Caki2 (cell line): ENCODE measurements around the gene MAJIN. TPM values are rescaled to one million over a fixed set of nuclear protein-coding genes. Genes with fewer than 3 reads are reported as not detected.

Experiments
- DNase-seq: peaks from one replicate; pipeline ENCODE4 v3.0.0-alpha.2; 2015; ENCODE audit warnings: low read depth
- in situ Hi-C: cut with HindIII; loops from 2 replicates; pipeline ENCODE4 v1.10.0; 2016; ENCODE audit warnings: low sequenced_read_pairs, low pct_unique_long_range_greater_than_20kb, mixed read lengths
- total RNA-seq: library from RNA; depleted of rRNA; stranded (reverse); fragments of >200 nt; shearing (Covaris generic); gene quantifications from 2 replicates; pipeline ENCODE4 v1.2.3, GENCODE V29; 2014; ENCODE audit warnings: low replicate concordance

MAJIN gene
- total RNA-seq, 1 experiment from 2014 or later = not detected

DNA sequence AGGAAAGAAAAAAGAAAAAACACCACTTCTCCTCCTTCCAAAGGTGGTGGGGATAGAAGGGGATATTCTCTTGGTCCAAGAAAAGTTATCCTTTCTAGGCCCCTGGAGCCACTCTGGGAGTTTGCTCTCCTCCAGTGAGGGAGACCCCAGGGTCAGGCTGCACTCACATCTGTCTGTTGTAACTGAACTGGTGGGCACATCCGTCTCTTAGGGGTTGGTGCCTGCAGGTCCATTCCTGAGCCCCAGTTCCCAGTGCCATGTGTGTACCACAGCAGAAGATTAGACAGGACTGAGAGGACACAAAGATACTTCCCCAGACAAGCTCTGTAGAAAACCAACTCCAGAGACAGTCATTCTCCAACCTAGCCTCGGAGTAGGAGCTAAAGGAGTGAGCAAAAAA is 51.8 kb downstream of the MAJIN start:
- in situ Hi-C loops = no loop called here
- no peak for DNase-seq

DNA sequence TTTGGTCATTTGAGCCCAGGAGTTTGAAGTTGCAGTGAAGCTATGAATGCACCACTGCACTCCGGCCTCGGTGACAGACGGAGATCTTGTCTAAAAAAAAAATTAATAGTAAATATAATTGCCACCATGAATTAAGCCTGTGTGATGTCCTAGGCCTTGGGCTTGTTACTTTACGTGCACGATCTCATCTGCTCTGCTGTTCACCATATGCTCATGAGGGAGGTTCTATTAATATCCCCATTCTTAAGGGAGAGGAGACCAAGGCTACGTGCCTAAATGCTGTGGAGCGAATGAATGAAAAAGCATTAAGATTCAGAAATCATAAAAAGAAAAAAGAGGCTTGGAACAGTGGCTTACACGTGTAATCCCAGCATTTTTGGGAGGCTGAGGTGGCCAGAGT is 52.3 kb downstream of the MAJIN start:
- in situ Hi-C loops = no loop called here
- no peak for DNase-seq

DNA sequence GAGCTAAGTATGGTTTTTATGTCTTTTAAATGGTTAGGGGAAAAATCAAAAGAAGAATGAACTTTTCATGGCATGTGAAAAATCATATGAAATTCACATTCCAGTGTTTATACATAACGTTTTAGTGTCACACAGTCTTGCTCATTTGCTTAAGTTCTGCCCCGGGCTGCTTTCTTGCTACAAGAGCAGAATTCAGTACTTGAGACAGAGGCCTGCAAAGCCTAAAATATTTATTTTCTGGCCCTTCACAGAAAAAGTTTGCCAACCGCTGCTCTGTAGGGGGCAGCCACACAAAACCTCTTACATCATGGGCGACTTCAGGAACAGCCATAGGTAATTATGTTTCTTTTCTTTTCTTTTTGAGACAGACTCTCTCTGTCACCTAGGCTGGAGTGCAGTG is 53.9 kb downstream of the MAJIN start:
- DNase-seq = no peak
- in situ Hi-C loops = no loop called here

DNA sequence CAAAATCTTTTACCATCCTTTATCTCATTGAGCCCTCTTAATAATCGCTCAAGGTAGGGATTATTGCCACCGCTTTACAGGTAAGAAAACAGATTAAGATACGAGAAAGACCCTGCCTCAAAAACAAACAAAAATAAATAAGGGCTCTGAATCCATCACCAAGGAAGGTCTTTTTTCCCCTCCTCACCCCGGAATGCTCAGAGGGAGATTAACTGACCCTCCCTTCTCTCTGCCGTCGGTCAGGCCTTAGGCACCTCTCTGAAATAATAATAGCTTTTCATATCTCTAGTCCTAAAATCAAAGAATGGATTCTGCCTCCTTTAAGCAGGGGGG is 54.3 kb downstream of the MAJIN start:
- no peak for DNase-seq
- in situ Hi-C loops = no loop called here

DNA sequence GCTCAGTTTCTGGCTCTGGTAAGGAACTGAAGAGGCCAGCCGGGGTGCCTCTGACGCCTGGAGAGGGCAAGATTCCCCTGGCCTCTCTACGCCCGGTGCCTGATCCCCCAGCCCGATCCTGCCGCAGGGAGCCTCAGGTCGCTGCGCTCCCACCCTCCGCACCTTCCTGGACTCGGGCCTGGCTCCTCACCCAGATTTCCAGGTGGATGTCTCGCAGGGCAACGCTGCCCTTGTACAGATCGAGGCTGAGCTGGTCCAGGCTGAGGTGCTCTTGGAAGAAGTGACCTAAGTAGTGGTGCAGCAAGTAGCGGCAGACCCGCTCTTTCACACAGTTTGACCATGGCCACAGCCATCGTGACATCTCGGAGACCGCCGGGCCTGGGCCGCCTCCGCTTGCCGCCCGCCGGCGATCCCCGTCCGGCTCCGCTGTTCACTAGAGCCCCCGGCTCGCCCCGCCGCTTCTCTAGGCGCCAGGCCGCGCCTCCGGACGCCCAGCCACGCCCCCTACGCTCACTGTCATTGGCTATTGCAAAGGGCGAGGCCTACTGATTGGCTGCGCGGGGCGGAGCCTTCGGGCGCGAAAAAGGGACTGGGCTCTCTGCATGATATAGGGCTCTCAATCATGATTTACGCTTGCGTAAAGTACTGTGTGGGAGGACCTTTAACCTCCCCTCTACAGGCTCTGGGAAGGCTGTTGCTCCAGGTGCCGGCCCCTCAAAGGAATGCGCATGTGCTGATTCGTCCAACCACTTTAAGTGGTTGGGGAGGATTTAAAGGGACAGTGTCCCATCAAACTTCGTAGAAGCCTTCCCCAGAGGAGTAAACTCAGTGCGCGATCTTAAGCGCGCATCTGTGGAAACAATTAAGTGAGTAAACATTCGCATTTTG is 54.9 kb downstream of the MAJIN start, which contains the start of gene ATG2A:
Gene ATG2A (minus strand): TSS at position 435 of the 888 bp plus-strand sequence. CDS start 74 bp downstream, at position 361.
- peak; percentile 97 for DNase-seq
- in situ Hi-C loops = no loop called here

DNA sequence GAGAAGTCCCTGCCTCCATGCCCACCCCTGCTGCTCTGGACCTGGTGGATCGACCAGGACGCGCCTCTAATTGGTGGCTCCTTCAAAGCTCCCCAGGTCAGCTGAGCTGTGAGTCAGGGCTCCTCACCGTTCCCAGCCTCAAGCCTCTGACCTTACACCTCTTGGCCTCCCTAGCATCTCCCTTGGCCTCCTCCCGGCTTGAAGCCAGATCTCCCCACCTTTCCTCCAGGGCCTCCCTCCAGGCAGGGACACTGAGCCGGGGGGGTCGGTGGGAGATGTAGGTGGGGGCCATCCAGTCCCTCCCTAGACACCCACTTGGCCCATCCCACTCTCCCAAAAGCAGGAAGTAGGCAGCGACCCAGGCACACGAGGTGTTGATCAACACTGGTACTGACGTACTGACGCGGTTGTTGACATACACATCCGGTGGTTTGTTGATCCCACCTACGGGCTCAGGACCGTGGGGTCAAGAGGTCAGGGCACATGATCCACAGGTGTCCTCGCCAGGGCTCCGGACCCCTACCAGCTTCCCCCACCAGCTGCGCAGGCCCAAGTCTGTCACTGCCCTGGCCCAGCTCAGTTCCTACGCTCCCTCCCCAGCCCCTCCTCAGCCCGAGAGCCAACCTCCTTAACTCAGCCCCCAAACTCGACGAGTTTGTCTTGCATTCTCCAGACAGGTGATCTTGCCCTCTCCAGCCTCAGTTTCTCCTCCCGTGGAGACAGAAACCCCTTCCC is 55.7 kb downstream of the MAJIN start:
- in situ Hi-C loops = no loop called here
- peak; percentile 39 for DNase-seq

DNA sequence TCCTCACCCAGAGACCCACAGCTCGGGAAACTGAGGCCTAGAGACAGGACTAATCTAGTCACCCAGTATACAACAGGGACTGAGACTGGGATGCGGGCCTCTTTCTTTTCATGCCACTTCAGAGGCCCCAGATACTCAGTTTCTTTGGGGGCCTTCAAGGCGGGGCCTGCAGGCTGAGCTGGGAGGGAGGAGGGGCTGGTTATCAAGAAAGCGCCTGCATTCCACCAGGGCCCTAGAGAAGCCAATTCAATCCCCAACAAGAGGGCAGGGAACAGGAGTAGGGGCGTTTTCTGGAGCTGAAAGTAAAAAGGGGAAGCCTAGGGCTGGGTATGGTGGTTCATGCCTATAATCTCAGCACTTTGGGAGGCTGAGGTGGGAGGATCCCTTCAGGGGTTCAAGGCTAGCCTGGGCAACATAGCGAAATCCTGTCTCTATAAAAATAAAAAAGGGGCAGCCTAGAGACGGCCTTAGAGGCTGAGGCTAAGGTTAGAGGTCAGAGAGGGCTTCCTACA is 56.5 kb downstream of the MAJIN start:
- in situ Hi-C loops = no loop called here
- no peak for DNase-seq

DNA sequence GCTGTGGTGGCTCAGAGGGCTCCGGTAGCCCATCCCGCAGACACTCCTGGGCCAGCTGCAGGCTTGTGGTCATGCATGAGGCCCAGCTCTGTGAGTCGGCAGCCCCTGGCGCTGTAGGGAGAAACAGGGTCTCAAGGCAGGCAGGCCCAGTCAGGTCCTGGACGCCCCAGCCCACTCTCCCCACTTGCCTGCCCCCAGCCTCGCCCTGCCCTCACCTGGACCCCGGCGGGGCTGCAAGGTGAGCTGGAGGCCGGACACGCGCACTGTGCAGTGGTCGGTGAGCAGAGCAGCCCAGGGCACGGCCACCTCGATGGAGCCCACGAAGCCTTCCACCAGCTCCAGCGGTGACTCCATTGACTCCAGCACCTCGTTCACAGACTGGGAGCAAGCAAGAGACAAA is 57.8 kb downstream of the MAJIN start:
- no peak for DNase-seq
- in situ Hi-C loops = no loop called here

DNA sequence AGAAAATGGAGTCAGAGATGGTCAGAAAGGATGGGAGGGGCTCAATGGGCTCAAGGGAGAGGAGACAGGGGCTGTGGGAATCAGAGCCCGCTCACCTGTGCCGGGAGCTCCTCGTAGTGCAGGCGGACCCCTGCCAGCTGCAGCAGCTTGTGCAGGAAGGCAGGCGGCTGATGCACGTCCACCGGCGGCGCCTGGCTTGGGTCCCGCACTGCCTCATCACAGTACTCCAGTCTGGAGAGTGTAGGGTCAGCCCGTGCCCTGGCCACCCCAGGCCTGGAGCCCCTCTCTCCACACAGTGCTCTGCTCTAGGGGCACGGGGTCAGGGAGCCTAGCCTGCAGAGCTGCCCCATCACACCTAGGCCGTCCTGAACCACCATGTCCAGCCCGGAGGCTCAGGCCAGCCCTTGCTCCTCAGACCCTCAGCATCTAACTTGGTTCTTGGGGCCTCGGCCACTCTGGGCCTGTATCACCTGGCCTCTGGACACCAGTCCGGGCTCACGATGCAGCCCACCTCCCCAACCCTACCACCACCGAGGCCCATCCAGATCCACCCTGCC is 58.7 kb downstream of the MAJIN start:
- DNase-seq = no peak
- in situ Hi-C loops = no loop called here

DNA sequence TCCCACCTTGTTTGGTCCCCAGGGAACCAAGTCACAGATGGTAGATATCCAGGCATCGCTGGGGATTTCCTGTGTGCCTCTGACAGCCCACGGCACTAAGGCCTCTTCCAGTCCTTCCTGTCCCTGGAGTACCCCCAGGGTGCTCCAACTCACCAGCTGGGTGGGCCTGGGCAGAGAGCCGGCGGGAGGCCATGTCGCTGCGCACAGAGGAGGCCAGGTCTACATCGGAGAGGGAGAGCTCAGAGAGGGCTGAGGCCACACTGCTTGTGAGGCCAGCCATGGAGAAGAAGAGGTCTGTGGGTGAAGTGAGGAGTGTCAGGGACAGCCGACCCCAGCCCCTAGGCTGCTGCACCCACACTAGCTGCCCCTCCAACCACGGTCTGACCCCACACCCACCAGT is 60.2 kb downstream of the MAJIN start:
- in situ Hi-C loops = no loop called here
- DNase-seq = no peak

DNA sequence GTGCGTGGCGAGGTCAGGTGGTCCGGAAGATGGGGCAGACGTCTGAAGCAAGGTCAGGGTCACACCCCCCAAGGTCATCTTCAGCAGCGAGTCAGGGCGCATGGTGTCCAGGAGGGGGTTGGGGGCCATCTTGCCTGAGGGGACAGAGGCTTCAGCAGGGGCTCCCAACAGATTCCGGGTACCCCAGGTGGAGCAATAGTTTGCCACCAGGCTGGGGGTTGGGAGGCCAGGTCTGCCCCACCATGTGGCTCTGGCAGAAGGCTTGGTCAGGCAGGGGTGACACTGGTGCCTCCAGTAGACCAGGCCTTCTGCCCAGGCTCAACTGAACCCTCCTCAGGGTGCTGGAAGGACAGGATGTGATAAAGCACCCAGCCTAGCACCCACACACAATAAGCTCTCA is 60.8 kb downstream of the MAJIN start:
- in situ Hi-C loops = no loop called here
- no peak for DNase-seq

DNA sequence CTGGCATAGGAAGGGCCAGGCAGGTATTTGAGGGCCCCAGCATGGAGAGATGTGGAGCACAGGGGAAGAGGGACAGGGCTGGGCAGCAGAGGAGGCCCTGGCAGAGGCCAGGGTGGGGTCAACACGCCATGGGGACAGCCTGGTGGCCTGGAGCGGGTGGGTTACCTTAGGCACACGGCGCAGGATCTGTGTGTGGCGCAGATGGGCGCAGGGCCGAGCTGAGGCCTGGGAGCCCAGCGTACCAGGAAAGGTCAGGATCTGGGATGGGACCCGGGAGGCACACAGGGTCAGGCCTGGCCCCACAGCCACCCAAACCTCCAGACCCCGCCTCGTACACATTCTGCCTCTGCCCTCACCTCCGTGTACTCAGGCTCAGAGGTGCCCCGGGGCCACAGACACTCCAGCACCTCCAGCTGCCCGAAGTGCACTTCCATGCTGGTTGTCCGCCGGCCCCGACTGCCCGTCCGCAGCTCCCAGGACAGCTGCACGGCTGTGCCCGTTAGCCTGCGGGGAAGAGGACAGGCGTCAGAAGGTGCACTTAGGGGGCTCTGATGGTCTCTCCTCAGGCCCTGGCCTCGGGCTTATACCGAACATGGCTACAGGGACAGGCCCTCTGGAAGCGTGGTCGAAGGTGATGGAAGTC is 61.3 kb downstream of the MAJIN start:
- no peak for DNase-seq
- in situ Hi-C loops = no loop called here

DNA sequence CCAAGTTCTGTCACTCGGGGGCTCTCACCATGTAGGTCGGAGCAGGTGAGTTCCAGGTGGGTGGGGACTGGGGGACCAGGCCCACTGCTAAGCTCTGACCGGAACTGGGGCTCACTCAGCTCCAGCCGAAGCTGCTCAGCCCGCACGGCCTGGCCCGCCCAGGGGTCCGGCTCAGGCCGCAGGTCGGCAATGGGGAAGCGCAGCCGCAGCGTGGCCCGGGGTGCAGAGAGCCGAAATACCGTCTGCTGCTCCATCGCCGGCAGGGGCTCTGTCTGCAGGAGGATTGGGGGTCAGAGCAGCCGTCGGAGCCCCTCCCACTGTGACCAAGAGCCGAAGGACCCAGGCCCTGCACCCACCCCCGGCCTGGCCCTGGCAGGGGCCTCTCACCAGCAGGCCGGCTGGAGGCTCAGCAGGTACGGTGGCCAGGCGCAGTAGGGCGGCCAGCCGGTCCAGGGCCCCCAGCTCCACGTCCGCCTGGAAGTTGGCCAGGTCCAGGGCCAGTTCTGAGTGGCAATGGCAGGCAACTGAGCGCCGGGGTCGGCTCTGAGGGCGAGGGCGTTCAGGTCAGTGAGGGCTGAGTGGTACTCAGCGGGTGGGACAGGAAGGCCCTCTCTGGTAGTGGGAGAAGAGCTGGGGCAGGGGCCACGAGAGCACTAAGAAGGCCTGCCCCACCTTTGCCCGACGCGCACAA is 62.1 kb downstream of the MAJIN start:
- DNase-seq = no peak
- in situ Hi-C loops = no loop called here

DNA sequence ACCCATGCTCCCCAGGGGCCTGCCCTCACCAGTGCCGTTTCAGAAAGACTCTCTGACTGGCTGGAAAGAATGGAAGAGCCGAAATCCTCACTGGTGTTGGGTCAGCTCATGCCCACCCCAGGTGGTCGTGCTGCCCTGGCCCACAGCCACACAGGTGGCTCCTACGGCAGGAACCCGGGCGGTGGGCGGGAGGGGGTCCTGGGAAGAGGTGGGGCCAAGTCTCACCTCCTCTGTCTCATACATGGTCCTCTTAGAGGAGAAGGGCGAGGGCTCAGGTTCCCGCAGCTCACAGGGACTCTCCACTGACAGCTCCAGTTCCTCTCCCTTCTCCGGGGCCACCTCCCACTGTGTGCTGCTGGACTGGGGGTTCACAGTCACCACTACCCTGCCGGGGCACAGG is 63.1 kb downstream of the MAJIN start:
- in situ Hi-C loops = no loop called here
- DNase-seq = no peak

DNA sequence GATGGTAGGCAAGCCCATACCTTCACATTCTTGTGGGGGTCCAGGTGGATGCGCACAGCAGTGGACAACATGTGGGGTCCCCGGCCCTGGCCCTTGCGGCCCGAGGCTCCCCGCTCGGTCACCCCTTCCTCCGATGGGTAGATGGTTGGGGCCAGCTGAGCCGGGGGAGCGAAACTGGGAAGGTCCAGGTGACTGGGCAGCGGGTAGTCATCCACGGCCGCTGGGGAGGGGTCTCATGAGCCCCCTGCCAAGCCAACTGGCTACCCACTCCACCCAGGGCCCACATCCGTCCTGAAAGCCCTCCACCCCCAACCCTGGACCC is 65.6 kb downstream of the MAJIN start:
- no peak for DNase-seq
- in situ Hi-C loops = no loop called here

DNA sequence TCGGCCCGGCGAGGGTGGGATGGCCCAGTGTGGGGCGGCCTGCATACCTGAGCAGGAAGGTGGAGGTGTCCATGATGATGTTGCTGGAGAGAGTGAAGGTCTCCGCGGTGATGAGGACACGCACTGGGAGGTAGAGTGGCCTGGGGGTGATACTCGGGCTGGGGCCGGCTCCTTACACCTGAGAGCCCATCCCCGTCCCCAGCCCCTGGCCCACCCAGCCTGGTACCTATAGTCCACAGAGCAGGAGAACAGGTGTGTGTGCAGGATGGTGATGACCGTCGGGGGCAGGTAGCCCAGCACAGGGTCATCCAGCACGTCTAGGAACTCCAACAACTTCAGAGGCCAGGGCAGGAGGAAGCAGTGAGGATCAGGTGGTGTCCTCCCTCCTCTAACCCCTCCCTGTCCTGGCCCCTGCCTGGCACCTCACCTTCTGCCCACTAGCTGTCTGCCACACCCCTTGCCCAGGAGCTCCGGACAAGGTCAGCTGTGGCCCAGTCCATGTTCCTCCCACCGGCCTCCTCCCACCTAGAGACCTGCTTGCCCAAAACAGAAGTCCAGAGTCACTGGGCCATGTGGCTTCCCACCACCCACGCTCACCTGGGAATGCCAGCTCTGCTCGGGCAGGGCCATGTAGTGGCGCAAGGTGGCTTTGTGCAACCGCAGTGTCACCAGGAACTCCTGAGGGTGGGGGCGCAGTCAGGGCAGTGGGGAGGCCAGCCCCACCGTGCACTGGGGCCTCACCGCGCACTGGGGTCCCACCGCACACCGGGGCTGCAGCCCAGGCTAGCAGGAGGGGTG is 66.2 kb downstream of the MAJIN start:
- no peak for DNase-seq
- in situ Hi-C loops = no loop called here

DNA sequence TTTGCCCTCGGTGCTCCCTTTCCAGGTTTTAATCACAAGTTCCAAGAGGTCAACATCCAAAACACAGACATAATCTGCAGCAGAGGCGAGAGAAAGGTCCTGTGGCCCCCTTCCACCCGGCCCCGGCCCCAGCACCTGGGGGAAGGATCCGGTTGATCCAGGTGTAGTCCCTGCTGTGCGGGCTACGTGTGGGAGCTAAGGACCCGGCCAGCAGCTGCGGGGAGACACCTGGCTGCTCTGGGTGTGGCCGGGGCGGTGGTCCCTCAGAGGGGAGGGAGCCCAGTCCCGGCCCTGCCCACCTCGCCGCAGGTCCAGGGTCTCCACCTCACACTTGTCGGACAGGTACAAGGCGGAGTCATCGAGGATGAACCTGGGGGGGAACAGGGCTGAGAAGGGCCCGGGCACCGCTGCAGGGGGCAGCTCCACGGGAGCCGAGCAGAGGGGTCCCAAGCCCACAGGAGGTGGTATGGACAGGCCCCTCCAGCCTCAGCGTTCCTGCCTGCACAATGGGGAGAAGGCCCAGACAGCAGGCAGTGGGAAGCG is 68.5 kb downstream of the MAJIN start:
- DNase-seq = no peak
- in situ Hi-C loops = no loop called here
